GM19238 (cell line): ENCODE data around the gene RADIL.

Source experiments
- DNase-seq: peaks from one replicate; pipeline ENCODE4 v3.0.0; 2011; ENCODE audit warnings: low spot score; ENCODE audit not compliant: insufficient read length

The RADIL gene

DNA sequence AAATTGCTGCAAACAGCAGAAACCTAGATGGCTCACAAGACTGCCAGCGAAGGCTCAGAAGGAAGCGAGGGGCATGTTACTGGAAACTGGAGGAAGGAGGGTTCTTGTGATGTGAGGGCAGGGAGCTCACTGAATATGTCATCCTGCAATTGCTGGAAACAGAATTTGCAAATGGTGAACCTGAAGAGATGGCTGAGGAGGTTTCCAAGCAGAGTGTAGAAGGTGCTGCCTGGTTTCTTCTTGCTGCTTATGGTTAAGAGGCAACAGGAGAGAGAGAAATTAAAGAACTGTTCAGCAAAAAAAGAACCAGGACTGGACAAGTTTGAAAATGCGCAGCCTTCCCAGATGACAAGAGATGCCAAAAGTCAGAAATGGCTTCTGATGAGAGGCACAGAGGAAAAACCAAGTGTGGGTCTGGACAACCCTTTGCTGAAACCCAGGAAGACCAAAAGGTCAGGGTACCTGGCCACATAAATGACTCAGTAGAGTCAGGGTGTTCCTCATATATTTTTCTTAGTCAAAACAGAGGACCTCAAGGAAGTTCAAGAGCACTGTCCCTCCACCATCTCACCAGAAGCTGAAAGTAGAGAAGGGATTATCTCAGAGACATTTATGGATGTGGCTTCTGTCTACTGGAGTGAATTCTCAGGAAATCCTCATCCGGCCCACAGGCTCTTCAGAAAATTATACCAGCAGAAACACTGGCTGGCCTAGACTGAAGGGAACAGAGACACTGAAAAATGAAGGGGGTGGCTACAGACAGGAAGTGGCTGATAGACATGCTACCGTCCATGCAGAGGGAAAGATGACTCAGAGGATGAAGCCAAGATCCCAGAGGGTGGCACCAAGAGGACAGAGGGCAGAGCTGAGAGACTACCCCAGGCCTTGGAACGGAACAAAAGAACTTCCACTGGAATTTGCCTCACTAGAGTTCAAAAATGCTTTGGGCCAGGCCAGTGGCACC, 31.8 kb downstream of the RADIL start:
- DNase-seq = no peak

DNA sequence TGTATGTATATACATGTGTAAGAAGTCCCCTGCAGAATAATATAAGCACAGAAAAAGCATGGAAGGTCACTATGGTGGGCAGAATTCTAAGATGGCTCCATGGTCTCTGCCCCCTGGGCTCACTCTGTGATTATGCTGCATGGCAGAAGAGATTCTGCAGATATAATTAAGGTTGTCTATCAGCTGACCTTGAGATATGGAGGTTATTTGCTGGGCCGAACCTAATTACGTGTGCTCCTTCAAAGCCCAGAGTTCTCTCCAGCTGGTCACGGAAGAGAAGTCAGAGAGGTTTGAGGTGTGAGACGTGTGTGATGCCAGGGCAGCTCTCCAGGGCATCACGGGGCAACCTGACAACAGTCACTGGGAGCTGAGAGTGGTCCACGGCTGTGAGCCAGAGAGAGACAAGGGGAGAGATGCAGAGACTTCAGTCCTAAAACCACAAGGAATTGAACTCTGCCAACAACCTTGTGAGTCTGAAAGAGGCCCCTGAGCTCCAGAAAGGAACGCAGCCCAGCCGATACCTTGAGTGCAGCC, 33.2 kb downstream of the RADIL start:
- DNase-seq = no peak

DNA sequence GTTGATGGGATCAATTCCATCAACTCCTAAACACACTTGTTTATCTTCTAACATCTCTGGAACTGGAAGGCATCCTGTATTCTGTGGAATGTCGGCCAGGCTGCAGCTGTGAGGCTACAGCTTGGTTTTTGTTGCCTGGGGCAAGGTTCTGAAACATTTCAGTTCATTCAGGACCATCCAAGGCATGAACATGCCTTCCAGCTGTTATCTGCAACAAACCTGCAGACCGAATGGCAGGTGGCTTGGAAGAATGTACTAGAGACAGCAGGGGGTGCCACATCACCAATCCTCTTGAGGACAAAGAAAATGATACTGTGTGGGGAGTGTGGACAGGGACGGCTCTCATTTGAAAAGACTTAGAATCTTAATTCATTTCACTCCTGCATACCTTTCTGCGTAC, 34.1 kb downstream of the RADIL start:
- no peak for DNase-seq

DNA sequence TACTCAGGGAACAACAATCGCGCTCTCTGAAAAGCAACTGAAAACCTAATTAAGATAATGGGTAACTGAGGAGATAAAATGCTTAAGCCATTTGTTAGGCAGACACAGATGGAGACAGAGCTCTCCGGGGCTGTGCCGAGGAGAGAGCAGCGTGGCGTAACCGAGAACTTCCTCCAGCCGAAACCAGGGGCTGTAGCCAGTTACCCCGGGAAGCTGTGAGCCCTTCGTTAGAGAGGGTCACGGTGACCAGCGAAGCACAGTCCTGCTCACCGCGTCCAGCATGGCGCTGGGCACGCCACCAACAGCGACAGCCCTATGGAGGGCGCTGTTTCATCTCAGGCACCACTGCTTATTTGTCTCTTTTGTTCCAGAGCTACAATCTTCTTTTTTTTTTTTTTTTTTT, 37.8 kb downstream of the RADIL start:
- DNase-seq = no peak

DNA sequence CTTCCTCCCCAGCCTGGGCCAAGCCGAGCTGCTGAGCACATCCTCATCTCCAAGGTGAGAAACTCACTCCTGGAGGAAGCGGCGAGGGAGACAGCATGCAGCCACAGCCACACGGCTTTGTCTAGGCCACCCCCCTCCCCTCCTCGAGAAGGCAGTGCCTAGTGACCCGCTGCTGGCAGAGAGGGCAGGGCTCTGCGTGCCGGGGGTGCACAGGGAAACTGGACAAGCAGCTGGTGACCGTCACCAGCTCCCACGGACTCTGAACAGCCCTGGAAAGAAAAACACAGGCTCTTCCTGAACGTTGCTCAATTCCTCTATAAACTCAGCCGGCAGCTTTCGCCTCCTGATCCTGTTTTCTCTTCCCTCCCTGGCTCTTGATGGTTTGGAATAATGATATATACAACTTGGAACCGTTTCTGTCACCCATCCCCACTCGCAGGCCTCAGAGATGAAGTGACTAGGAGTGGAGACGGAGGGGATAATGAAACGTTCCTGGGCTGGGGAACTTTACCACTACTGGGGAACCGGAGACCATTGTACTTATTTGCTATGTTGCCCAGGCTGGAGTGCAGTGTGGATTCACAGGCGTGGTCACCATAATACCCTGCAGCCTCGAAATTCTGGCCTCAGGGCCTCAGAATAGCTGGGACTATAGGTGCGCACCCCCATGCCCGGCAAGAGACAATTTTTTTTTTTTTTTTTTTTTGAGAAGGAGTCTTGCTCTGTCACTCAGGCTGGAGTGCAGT, 41.0 kb downstream of the RADIL start:
- no peak for DNase-seq

DNA sequence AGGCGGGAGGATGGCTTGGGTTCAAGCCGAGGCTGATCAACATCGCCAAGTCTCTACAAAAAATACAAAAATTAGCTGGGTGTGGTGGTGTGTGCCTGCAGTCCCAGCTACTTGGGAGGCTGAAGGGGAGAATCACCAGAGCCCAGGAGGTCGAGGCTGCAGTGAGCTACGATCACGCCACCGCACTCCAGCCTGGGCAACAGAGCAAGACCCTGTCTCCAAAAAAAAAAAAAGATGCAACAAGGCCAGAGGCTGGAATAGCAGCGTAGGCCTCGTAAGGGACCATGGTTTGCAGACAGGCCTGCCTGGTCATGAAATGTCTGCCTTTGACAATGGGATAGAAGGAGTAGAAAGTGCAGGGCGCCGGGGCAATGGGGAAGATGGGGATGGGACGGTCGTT, 41.7 kb downstream of the RADIL start:
- DNase-seq = no peak

DNA sequence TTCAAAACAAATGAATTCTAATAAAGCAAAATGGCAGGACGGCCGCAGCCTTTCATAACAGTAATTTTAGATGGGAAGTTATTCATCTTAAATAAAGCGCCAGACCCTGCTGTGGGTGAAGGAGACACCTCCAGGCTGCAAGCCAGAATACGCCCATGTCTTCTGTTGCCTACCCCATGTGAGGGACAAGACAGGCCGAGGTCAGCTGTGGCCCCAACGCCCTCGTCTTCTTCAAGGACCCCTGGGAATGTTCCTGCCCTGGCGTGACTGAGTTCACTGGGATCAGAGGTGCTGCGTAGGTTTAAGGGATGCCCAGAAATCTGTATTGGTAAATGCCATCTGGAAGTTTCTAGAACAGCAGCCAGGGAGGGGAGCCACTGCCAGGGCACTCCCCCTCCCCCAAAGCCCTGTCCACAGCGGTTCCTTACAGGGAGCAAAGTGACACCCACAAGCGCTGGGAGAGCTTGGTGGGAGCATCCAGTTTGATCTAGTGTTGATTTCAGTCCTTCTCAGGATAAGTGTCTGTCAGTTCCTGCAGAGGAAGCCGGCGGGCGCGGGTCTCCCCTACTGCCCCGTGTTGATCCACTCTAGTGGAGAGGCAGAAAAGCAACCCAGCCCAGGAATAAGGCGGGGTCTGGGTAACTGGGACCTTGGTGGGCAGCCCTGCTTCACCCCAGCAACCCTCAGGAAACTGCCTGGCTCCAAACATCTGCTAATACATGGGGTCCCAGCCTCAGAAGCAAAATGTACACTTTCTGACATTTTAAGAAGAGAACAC, 42.3 kb downstream of the RADIL start:
- no peak for DNase-seq

DNA sequence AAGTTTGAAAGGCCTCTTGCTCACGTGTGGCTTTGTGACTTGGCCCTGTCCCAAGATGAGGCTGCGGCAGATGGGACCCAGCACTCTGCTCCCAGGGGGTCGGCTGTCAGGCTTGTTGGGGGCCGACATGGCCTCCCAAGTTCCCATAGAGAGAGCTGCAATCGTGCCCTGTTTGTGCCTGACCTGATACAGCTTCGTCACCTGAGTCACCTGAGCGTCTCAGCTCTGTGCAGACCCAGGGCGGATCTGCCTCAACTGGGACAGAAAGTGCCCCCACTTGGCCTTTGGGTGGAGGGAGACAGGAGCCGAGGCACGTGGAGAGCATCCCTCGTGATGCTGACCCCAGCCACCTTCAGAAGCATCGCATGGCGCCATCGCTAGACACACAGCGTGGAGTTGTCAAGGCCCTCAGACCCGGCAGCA, 43.4 kb downstream of the RADIL start:
- DNase-seq = no peak

DNA sequence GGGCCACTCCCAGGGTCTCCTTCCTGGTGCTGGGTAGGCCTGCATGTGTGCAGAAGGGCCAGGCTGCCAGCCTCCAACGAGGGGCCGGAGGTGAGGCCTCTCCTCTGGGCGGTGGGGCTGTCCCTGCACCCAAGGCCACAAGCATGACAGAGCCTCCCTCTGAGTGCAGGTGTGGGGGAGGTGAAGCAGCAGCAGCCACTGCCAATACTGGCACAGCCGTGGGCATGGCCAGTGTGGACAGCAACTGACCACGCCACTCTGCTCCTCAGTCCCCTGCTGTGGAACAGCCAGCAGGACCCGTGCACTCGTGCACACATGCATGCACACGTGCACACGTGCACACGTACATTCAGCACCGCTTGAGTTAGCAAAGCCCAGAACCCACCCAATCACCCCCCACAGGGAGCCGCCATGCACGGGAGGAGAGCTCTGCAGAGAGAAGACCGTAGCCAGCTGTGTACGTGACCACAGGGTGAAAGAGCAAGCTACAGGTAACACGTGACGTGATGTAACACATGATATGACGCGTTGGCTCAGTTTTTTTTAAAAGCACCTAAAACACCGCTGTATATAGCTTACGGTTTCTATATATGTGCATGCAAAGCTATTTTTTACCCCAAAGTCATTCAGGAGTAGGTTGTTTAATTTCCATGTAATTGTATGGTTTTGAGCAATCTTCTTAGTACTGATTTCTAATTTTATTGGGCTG, 44.7 kb downstream of the RADIL start:
- no peak for DNase-seq

DNA sequence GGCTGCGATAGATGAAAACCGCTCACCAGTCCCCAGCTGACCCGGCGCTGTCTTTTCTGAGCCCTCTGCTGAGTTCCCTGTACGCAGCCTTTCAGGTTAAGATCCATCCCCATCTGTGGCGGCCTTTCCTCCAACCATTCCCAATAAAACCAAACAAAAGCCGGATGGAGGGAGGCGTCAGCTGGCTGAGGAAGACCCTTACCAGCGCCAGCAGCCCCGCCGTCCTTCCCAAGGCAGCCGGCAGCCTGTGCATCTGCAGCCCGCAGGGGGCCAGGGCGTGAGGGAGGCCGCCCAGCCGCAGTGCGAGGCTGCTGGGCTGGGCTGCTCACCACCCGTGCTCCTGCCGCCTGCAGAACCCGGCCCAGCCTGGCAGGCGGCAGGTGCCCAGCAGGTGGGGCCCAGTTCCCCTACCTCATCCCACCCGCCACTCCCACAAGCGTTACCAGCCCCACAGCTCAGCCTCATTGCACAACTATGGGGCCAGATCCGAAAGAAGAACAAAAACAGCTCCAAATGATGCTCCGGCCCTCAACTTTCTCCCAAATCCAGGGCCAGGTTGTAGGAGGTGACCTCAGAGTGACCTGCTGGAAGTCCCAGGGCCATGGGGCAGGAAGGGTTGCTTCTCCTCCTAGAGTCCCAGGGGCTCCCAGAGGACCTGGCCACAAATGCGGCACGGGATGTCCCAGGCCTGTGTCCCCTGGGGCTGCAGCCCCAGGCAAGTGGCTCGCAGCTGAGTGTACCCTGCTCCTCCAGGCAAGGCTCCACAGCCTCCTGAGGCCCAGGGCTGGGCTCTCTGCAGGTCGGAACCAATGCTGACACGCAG, 45.5 kb downstream of the RADIL start:
- DNase-seq = no peak

DNA sequence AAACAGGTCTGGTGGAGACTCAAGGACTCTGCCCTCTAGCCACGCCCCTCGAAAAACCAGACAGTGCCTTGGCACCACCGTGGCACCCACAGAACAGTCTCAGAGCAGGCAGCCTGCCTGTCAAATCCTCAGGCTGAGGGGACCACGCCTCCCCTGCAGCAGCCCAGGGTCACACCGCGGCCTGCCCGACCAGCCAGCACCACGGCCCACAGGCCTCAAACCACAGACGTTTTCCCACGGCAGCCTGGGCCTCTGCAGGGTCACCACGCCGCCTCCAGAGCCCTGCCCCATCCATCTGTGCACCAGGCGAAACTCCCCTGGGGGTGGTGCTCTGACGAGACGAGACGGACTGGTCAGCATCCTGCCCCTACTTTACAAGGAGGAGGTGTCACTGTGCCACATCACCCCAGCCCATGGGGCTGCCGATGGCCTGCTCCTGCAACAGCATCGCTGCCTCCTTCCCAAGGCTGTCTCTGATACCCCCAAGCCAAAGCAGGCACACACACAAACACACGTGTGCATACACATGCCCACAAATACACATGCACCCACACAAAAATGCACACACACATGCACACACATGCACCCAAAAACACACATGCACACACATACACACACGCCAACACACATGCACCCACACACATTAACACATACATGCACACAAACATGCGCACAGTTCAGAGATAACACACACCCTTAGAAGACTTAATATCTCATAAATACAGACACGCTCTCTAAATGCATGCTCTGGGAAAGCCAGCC, 46.3 kb downstream of the RADIL start:
- no peak for DNase-seq

DNA sequence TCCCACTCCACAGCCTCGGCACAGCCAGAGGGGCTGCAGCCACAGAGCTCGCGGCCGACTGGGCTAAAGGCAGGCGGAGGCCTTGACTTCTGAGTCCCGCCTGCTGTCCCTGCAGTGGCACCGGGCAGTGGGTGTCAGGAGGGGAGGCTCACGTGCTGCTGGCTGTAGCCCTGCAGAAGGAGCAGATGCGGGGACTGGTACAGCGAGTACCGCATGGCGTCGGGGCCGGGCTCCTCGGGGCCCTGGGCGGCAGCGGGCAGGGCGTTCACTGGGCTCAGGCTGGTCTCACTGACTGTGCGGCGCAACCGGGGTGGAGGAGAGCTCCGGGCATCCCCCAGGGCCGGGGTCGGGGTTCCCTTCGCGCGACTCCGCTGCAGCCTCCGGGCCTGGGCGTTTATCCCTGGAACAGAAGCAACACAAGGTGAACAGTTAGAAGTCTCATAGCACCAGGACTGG, 47.3 kb downstream of the RADIL start:
- DNase-seq = no peak

DNA sequence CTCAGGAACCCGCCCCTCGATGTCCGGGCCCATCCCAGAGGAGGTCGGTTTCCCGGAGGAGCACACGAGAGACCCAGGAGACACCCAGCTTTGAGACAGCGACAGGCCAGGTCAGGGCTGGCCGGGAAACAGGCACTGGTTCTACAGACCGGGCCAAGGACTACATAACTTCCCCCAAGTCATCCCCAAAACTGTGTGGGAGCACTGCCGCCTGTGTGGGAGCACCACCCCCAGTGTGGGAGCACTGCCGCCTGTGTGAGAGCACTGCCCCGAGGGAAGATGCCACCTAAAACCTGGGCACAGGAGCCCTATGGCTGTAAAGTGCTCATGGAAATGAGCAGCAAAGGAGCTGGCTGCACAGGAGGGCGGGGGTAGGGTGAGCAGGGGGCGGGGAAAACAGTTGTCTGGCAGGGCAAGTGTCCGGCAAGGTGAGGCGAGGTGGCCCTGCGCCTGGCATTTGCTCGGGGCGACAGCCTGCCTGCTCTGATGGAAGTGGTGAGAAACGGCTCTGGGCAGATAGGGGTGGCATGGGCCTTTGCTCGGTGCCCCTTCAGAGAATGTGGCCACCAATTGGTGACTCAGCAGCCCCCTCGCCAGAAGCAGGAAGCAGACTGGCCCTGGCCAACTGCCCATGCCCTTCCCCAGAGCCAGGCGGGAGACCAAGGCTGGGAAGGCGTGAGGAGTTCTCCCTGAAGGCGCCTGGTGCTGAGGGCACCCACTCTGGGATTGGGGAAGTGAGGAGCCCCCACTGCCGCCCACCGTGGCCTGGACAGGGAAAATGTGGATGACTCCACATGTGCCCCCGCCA, 47.9 kb downstream of the RADIL start:
- no peak for DNase-seq

DNA sequence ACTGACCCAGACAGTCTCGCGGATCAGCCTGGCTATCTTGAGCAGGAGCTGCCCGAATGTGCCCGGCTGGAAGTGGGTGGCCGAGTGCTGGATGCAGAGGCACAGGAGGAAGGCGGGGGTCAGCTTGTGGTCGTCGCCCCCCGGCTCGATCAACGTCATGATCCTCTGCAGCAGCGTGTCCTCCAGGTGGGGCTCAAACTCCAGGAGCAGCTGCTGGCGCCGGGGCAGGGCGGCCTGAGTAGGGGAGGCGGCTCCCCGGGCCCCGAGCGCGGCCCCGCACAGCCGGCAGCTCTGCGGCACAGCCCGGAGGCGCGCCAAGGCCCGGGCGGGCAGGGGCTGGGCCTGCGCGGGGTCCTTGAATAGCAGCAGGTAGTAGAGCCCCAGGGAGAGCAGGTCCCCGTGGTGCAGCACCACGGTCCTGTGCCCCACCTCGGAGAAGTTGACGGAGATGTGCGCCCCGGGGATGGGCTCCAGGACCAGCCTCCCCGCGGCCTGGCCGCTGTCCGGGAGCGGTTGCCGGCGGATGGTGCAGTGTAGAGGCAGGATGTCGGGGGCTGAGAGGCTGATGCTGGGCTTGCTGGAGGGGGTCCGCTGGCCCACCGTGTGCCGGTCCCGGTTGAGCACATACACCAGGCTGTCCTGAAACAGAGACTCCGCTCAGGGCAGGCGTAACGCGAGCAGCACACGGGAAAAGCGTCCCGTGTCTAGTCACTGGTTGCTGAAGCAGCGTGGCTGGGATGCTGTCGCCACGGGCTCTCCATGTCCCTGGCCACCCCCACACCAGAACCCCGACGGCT, 48.7 kb downstream of the RADIL start:
- DNase-seq = no peak

DNA sequence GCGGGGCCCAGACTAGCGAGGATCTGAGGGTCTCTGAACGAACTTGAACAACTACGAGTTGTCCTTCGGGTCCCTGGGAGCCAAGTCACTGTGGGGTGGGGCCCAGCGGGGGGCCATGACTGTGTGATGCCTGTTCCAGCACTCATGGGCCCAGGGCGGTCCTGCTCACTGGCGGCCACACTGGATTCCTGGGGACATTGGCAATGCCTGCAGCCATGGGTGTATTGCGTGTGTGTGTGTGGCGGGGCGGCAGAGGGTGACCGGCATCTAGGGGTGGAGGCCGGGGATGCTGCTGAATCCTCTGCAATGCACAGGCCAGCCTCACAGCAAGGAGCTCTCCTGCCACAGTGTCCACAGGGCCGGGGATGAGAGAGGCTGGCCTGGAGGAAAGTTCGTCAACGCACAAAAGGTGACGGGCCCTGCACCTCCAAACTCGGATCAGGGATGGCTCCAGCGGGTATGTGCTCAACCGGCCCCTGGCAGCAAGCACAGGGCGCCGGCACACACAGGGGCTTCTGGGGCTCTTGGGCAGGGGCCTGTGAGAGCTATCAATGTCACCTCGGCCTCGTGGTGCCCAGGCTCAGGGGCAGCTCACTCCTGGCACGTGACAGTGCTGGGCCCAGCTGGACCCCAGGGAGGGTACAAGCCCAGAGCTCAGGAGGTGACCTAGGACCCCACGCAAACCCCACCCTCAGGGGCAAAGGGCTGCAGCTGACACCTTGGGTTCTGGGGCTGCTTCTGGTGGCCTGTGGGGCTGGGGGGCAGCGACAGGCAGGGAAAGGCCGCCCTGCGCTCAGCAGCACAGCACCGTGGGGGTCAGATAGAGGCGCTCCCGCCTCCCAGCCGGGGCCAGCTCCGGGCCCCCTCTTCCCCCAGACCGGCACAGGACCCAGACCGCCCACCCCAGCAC, 49.6 kb downstream of the RADIL start:
- DNase-seq = no peak

DNA sequence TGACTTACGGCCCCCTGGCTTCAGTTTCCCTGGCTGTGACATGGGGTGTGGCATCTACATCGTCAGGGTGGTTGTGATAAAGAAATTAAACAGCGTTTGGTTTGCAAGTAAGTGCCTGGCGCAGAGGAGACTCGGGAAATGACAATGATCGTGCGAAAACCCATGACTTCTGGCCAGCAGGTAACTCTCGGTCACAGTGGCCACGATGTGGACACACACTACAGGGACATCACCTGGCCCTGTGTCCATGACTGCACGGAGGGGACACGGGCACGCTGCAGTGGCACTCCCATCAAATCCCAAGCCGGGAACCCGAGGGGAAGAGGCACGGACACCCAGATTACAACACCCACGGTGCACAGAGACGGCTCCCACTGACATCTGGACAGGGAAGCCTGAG, 50.3 kb downstream of the RADIL start:
- DNase-seq = no peak
